Peyer's patch (tissue), 4 donors: ENCODE data around the gene ACTR1A. TPM values are rescaled to one million over a fixed set of nuclear protein-coding genes. Genes with fewer than 3 reads are reported as not detected.

Experiments
- DNase-seq, 3 donors: peaks; one replicate each; pipeline ENCODE4 v3.0.0-alpha.2; 2017 to 2019
- H3K27ac ChIP-seq, 4 donors: fragments of 200-600 bp; sonication (generic); one replicate each; pipeline ENCODE4 v1.5.1; 2016 to 2019
- H3K27me3 ChIP-seq, 2 donors: fragments of 200-600 bp; sonication (generic); one replicate each; pipeline ENCODE4 v1.5.1; 2019
- H3K36me3 ChIP-seq, 3 donors: fragments of 200-600 bp; sonication (generic); one replicate each; pipeline ENCODE4 v1.5.1; 2016 to 2019
- H3K4me1 ChIP-seq, 4 donors: fragments of 200-600 bp; sonication (generic); one replicate each; pipeline ENCODE4 v1.5.1; 2016 to 2019
- H3K4me3 ChIP-seq, 4 donors: fragments of 200-600 bp; sonication (generic); 1 replicate in 3 of 4; 2 replicates in 1 of 4; pipeline ENCODE4 v1.5.1; 2016 to 2019; ENCODE audit warnings: mild to moderate bottlenecking in 1 of 4
- H3K9me3 ChIP-seq, 4 donors: fragments of 200-600 bp; sonication (generic); one replicate each; pipeline ENCODE4 v1.5.1; 2016 to 2019; ENCODE audit warnings: mild to moderate bottlenecking in 1 of 4
- POLR2A ChIP-seq, 2 donors: fragments of 450-650 bp; IDR thresholded peaks; one replicate each; pipeline ENCODE4 v1.5.1; 2017; ENCODE audit warnings: antibody characterized with exemption in 2 of 2, mild to moderate bottlenecking in 2 of 2, moderate library complexity in 2 of 2
- total RNA-seq, 4 donors: library from RNA; depleted of rRNA; stranded (reverse); fragments of >200 nt; gene quantifications; one replicate each; pipeline ENCODE4 v1.1.0, GENCODE V29; 2016
- TF ChIP-seq, protein P1 (sequence below), 6 experiments: fragments of 450-650 bp in 4 of 6; fragments of 200-600 bp in 2 of 6; sonication (generic) in 1 of 6; IDR thresholded peaks; one replicate each; pipeline ENCODE4 v1.5.1; 2017 to 2019; ENCODE audit warnings: antibody characterized with exemption in 6 of 6, mild to moderate bottlenecking in 3 of 6, moderate library complexity in 1 of 6

Gene ACTR1A
- total RNA-seq, 4 donors from 2014 or later, result 41.3 to 79.7 (median 71.3) TPM

DNA sequence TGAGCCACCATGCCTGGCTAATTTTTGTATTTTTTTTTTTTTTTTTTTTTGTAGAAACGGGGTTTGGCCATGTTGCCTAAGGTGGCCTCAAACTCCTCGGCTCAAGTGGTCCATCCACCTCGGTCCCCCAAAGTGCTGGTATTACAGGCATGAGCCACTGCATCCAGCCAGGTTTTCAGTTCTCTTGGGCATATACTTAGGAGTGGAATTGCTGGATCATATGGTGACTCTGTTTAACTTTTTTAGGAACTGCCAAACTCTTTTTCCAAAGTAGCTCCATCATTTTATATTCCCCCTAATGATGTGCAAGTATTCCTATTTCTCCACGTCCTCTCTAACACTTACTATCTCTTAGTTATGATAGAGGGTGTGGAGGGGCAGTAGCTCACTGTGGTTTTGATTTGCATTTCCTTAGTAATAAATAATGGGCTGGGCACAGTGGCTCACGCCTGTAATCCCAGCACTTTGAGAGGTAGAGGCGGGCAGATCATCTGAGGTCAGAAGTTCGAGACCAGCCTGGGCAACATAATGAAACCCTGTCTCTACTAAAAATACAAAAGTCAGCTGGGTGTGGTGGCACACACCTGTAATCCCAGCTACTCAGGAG, 42.9 kb upstream of the ACTR1A start:
- H3K4me3 ChIP-seq, result no peak overlapping the region
- peaks cover 0 to 9% (median 0%) of the 10 kb centered on the region in 3 donors for H3K36me3 ChIP-seq
- no peak overlapping the region for H3K27ac ChIP-seq
- no peaks in the 10 kb centered on the region for H3K9me3 ChIP-seq
- H3K27me3 ChIP-seq, result no peaks in the 10 kb centered on the region
- H3K4me1 ChIP-seq, result no peaks in the 10 kb centered on the region
- no peak for DNase-seq
- TF ChIP-seq, protein P1, sequence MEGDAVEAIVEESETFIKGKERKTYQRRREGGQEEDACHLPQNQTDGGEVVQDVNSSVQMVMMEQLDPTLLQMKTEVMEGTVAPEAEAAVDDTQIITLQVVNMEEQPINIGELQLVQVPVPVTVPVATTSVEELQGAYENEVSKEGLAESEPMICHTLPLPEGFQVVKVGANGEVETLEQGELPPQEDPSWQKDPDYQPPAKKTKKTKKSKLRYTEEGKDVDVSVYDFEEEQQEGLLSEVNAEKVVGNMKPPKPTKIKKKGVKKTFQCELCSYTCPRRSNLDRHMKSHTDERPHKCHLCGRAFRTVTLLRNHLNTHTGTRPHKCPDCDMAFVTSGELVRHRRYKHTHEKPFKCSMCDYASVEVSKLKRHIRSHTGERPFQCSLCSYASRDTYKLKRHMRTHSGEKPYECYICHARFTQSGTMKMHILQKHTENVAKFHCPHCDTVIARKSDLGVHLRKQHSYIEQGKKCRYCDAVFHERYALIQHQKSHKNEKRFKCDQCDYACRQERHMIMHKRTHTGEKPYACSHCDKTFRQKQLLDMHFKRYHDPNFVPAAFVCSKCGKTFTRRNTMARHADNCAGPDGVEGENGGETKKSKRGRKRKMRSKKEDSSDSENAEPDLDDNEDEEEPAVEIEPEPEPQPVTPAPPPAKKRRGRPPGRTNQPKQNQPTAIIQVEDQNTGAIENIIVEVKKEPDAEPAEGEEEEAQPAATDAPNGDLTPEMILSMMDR (IDR thresholded peaks at IDR 0.05), result no peak
- TF ChIP-seq POLR2A (IDR thresholded peaks at IDR 0.05), result no peak

DNA sequence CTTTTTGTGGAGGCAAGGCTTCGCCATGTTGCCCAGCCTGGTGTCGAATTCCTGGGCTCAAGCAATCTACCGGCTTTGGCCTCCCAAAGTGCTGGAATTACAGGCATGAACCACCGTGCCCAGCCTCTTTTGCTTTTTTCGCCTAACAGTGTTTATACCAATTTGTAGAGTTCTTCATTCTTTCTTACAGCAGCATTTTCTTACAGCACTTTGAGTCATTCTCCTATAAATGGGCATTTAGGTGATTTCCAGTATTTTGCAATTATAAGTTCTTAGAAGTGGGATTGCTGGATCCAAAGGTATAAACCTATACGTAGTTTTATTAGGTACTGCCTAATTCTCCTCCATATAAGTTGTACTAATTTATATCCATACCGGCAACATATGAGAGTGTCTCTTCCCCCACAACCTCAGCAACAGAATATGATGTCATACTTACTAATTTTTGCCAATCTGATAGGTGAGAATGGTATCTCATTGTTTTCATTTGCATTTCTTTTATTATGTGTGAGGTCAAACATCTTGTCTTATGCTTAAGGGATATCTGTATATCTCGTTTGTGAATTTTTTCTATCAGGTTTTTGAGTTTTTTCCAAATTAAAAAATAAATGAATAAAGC, 40.4 kb upstream of the ACTR1A start:
- H3K9me3 ChIP-seq, result no peaks in the 10 kb centered on the region
- H3K4me1 ChIP-seq, result no peaks in the 10 kb centered on the region
- H3K27me3 ChIP-seq, result no peaks in the 10 kb centered on the region
- no peak overlapping the region for H3K4me3 ChIP-seq
- DNase-seq, result no peak
- no peak for TF ChIP-seq POLR2A (IDR thresholded peaks at IDR 0.05)
- TF ChIP-seq, protein P1 (IDR thresholded peaks at IDR 0.05), result no peak
- H3K36me3 ChIP-seq, result no peaks in the 10 kb centered on the region
- no peak overlapping the region for H3K27ac ChIP-seq

DNA sequence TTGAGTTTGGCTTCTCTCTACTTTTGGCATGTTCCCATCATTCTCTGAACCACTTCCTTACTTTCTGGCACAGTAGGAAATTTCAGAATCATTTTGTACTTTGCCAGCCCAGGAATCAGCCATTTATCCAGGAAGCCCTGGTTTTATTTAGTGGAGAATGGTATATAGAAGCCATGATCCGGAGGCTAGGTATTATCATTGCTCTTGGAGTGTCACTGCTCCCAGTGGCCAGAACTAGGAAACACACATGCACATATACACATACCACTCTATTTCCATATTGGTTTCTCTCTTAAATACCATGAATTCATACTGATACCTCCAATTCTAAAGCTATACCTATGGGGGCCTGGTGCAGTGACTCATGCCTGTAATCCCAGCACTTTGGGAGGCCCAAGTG, 37.5 kb upstream of the ACTR1A start:
- no peak overlapping the region for H3K27ac ChIP-seq
- no peak for DNase-seq
- H3K4me3 ChIP-seq, result no peak overlapping the region

DNA sequence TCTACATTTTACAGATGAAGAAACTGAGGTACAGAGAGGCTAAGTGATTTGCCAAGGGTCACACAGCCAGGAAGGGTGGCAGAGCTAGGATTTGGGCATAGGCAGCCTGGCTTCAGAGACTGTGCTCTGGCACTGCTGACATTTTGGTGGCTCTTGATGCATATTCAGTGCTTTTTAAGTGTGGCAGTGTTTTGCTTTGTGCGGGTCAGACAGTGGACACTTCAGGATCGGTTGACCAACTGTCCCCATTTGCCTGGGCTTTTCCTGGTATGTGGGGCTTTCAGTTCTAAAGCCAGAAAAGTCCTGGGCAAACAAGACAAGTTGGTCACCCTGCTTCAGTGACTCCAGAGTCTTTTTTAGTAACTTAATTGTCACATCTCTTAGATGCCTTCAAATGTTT, 36.3 kb upstream of the ACTR1A start:
- Histone ChIP-seq H3K4me3 (no peak overlapping the region), H3K9me3 (no peaks in the 10 kb centered on the region), H3K27me3 (no peaks in the 10 kb centered on the region), H3K27ac (no peak overlapping the region), H3K4me1 (no peaks in the 10 kb centered on the region), H3K36me3 (no peaks in the 10 kb centered on the region)
- TF ChIP-seq, protein P1 (IDR thresholded peaks at IDR 0.05), result no peak
- TF ChIP-seq POLR2A (IDR thresholded peaks at IDR 0.05), result no peak
- no peak for DNase-seq

More for the DNA sequence above, 37.5 kb upstream of the ACTR1A start:
- Histone ChIP-seq H3K9me3 (no peaks in the 10 kb centered on the region), H3K36me3 (no peaks in the 10 kb centered on the region), H3K27me3 (no peaks in the 10 kb centered on the region), H3K4me1 (no peaks in the 10 kb centered on the region)
- TF ChIP-seq, protein P1 (IDR thresholded peaks at IDR 0.05), result peak in 4 of 6 experiments; percentile 22 to 32 (median 27)
- no peak for TF ChIP-seq POLR2A (IDR thresholded peaks at IDR 0.05)

DNA sequence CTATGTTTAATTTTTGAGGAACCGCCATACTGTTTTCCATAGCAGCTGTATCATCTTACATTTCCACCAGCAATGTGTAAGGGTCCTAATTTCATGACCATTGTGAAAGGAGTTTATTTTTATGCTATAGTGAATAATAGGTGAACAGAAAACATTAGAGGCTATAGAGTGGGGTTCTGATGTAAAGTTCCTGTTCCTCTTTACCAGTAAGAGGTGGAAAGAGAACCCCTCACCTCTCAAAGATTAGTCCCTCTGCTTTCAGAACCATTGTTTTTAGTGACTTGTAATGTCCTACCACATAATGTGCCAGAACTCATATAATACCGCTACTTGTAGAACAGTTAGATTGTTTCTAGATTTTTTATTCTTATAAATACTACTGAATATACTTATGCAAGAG, 35.4 kb upstream of the ACTR1A start:
- Histone ChIP-seq H3K36me3 (no peaks in the 10 kb centered on the region), H3K27me3 (no peaks in the 10 kb centered on the region), H3K9me3 (no peaks in the 10 kb centered on the region), H3K27ac (no peak overlapping the region), H3K4me1 (no peaks in the 10 kb centered on the region), H3K4me3 (no peak overlapping the region)
- TF ChIP-seq, protein P1 (IDR thresholded peaks at IDR 0.05), result no peak
- no peak for TF ChIP-seq POLR2A (IDR thresholded peaks at IDR 0.05)
- DNase-seq, result no peak
